GM19395 (cell line): Measurements from ENCODE around the gene ULK2.
"Not testable (repeated sequence)": the region's sequence is repeated elsewhere in the genome, so short reads cannot be mapped to it uniquely, and the experiment has no call there.

Source experiments
- ATAC-seq: cut with Tn5 transposase; IDR thresholded peaks from one replicate; pipeline ENCODE4 v1.9.1; 2021; ENCODE audit warnings: mild to moderate bottlenecking, moderate library complexity; ENCODE audit not compliant: unreplicated experiment

Gene ULK2

GRCh38 chr17:19868079-19868395 is 301 bp upstream of the ULK2 start:
- ATAC-seq = no peak

GRCh38 chr17:19867079-19867328 is 732 bp downstream of the ULK2 start:
- peak; percentile 57 for ATAC-seq

GRCh38 chr17:19865021-19865420 is 2.7 kb downstream of the ULK2 start:
- ATAC-seq = no peak

GRCh38 chr17:19860647-19861177 is 7.0 kb downstream of the ULK2 start:
- not testable (repeated sequence) for ATAC-seq

GRCh38 chr17:19857640-19858039 is 10.1 kb downstream of the ULK2 start:
- no peak for ATAC-seq

GRCh38 chr17:19833914-19834313 is 33.8 kb downstream of the ULK2 start:
- no peak for ATAC-seq

- ATAC-seq = no peak
Observed at GRCh38 chr17:19830061-19830460, 37.7 kb downstream of the ULK2 start.

GRCh38 chr17:19812407-19812806 is 55.3 kb downstream of the ULK2 start:
- no peak for ATAC-seq

GRCh38 chr17:19805006-19805405 is 62.7 kb downstream of the ULK2 start:
- ATAC-seq = no peak

GRCh38 chr17:19800571-19800970 is 67.2 kb downstream of the ULK2 start:
- ATAC-seq = no peak

GRCh38 chr17:19799796-19800195 is 67.9 kb downstream of the ULK2 start:
- no peak for ATAC-seq

GRCh38 chr17:19796457-19796856 is 71.3 kb downstream of the ULK2 start:
- no peak for ATAC-seq

GRCh38 chr17:19791918-19792550 is 75.7 kb downstream of the ULK2 start:
- ATAC-seq = no peak

- no peak for ATAC-seq
Observed at GRCh38 chr17:19787733-19788357, 79.9 kb downstream of the ULK2 start.

- ATAC-seq = no peak
Observed at GRCh38 chr17:19785854-19786253, 81.9 kb downstream of the ULK2 start.

GRCh38 chr17:19781488-19782458 is 86.0 kb downstream of the ULK2 start:
- ATAC-seq = no peak

GRCh38 chr17:19780846-19781245 is 86.9 kb downstream of the ULK2 start:
- ATAC-seq = no peak

- no peak for ATAC-seq
Observed at GRCh38 chr17:19773534-19773933, 94.2 kb downstream of the ULK2 start.

GRCh38 chr17:19771971-19772630 is 95.6 kb downstream of the ULK2 start:
- no peak for ATAC-seq

GRCh38 chr17:19770985-19771735 is 96.6 kb downstream of the ULK2 start:
- ATAC-seq = no peak
